Erythroblast (primary cell): ENCODE data around the gene AGPAT2.

Experiments
- GATA1 ChIP-seq: IDR thresholded peaks from 2 replicates; pipeline ENCODE4 v1.6.1; 2011; ENCODE audit warnings: low read depth, mild to moderate bottlenecking, control low read depth, low read length, moderate library complexity
- POLR2A ChIP-seq: IDR thresholded peaks from 2 replicates; pipeline ENCODE4 v1.6.1; 2011; ENCODE audit warnings: mild to moderate bottlenecking, low read length

GRCh38 chr9:136709454-136710109 is 22.3 kb upstream of the AGPAT2 start:
- TF ChIP-seq POLR2A, result no peak
- TF ChIP-seq GATA1, result no peak
